HEK293 (cell line): ENCODE data around the gene YWHAE.

ENCODE experiments used
- CTCF ChIA-PET: fragments of 350-600 bp; formaldehyde crosslinking; extraction: SDS; loops from one replicate; lab custom pipeline; 2021; ENCODE audit warnings: antibody characterized with exemption; lab: Yijun Ruan, JAX
- POLR2A ChIA-PET: fragments of 300-600 bp; formaldehyde crosslinking; extraction: SDS; loops from one replicate; lab custom pipeline; 2020; ENCODE audit warnings: antibody characterized with exemption, inconsistent platforms; lab: Yijun Ruan, JAX
- H3K27ac ChIP-seq: fragments of 200-500 bp; sonication (Bioruptor generic); 2 replicates; pipeline ENCODE4 v1.5.1; 2014; ENCODE audit warnings: low read depth, low read length, control low read depth, inconsistent platforms; ENCODE audit errors: extremely low read depth
- H3K36me3 ChIP-seq, 2 experiments: fragments of 200-500 bp in 1 of 2; sonication (Bioruptor generic) in 1 of 2; 1 replicate in 1 of 2; 2 replicates in 1 of 2; pipeline ENCODE4 v1.5.1; 2014 to 2017; ENCODE audit warnings: inconsistent platforms in 2 of 2, low read length in 2 of 2; ENCODE audit not compliant: control insufficient read depth in 2 of 2, insufficient read depth in 1 of 2
- H3K4me1 ChIP-seq: fragments of 200-500 bp; sonication (Bioruptor generic); 2 replicates; pipeline ENCODE4 v1.5.1; 2014; ENCODE audit warnings: mild to moderate bottlenecking, low read length, inconsistent platforms; ENCODE audit not compliant: control insufficient read depth, insufficient read depth
- H3K4me3 ChIP-seq: 2 replicates; pipeline ENCODE4 v1.5.1; 2011; ENCODE audit warnings: low read depth, mild to moderate bottlenecking, control low read depth, low read length, moderate library complexity
- H3K9me3 ChIP-seq: fragments of 200-500 bp; sonication (Bioruptor generic); 2 replicates; pipeline ENCODE4 v1.5.1; 2014; ENCODE audit warnings: low read depth, low read length, inconsistent platforms; ENCODE audit not compliant: control insufficient read depth, insufficient read depth
- BCL6B ChIP-seq: fragments of 450-650 bp; formaldehyde crosslinking; IDR thresholded peaks from 2 replicates; pipeline ENCODE4 v1.5.1; 2017; ENCODE audit warnings: missing biosample characterization, missing genetic modification characterization
- MYNN ChIP-seq: fragments of 450-650 bp; formaldehyde crosslinking; IDR thresholded peaks from 2 replicates; pipeline ENCODE4 v1.5.1; 2016; ENCODE audit warnings: missing biosample characterization, missing genetic modification characterization, borderline replicate concordance
- PATZ1 ChIP-seq: fragments of 450-650 bp; formaldehyde crosslinking; IDR thresholded peaks from 2 replicates; pipeline ENCODE4 v1.5.1; 2016; ENCODE audit warnings: missing biosample characterization, missing genetic modification characterization
- SCRT2 ChIP-seq: fragments of 450-650 bp; formaldehyde crosslinking; IDR thresholded peaks from 2 replicates; pipeline ENCODE4 v1.5.1; 2016; ENCODE audit warnings: missing biosample characterization, missing genetic modification characterization
- ZBTB17 ChIP-seq: fragments of 450-650 bp; formaldehyde crosslinking; IDR thresholded peaks from 2 replicates; pipeline ENCODE4 v1.5.1; 2016; ENCODE audit warnings: missing biosample characterization, missing genetic modification characterization
- ZBTB20 ChIP-seq: fragments of 450-650 bp; formaldehyde crosslinking; IDR thresholded peaks from 2 replicates; pipeline ENCODE4 v1.5.1; 2016; ENCODE audit warnings: missing biosample characterization, missing genetic modification characterization
- ZNF2 ChIP-seq: fragments of 450-650 bp; formaldehyde crosslinking; IDR thresholded peaks from 2 replicates; pipeline ENCODE4 v1.5.1; 2016; ENCODE audit warnings: missing biosample characterization, missing genetic modification characterization
- ZNF311 ChIP-seq: fragments of 450-650 bp; formaldehyde crosslinking; IDR thresholded peaks from 2 replicates; pipeline ENCODE4 v1.5.1; 2017; ENCODE audit warnings: missing biosample characterization, missing genetic modification characterization, borderline replicate concordance
- ZNF433 ChIP-seq: fragments of 450-650 bp; formaldehyde crosslinking; IDR thresholded peaks from 2 replicates; pipeline ENCODE4 v1.5.1; 2016; ENCODE audit warnings: missing biosample characterization, missing genetic modification characterization, low read depth
- ZNF449 ChIP-seq: fragments of 450-650 bp; formaldehyde crosslinking; IDR thresholded peaks from 2 replicates; pipeline ENCODE4 v1.5.1; 2017; ENCODE audit warnings: missing biosample characterization, mild to moderate bottlenecking, missing genetic modification characterization, moderate library complexity
- ZNF792 ChIP-seq: fragments of 450-650 bp; formaldehyde crosslinking; IDR thresholded peaks from 2 replicates; pipeline ENCODE4 v1.5.1; 2016; ENCODE audit warnings: missing biosample characterization, missing genetic modification characterization
- TF ChIP-seq, protein P1 (sequence below): fragments of 450-650 bp; formaldehyde crosslinking; IDR thresholded peaks from 2 replicates; pipeline ENCODE4 v1.5.1; 2016; ENCODE audit warnings: missing biosample characterization, missing genetic modification characterization
- TF ChIP-seq, protein P2 (sequence below): sonication (generic); formaldehyde crosslinking; IDR thresholded peaks from 2 replicates; pipeline ENCODE4 v1.8.1; 2022; ENCODE audit warnings: mild to moderate bottlenecking, moderate library complexity, missing genetic modification reagents

YWHAE gene

GRCh38 chr17:1399679-1400512 lies at the start of gene YWHAE (continued):
- TF ChIP-seq, protein P1, sequence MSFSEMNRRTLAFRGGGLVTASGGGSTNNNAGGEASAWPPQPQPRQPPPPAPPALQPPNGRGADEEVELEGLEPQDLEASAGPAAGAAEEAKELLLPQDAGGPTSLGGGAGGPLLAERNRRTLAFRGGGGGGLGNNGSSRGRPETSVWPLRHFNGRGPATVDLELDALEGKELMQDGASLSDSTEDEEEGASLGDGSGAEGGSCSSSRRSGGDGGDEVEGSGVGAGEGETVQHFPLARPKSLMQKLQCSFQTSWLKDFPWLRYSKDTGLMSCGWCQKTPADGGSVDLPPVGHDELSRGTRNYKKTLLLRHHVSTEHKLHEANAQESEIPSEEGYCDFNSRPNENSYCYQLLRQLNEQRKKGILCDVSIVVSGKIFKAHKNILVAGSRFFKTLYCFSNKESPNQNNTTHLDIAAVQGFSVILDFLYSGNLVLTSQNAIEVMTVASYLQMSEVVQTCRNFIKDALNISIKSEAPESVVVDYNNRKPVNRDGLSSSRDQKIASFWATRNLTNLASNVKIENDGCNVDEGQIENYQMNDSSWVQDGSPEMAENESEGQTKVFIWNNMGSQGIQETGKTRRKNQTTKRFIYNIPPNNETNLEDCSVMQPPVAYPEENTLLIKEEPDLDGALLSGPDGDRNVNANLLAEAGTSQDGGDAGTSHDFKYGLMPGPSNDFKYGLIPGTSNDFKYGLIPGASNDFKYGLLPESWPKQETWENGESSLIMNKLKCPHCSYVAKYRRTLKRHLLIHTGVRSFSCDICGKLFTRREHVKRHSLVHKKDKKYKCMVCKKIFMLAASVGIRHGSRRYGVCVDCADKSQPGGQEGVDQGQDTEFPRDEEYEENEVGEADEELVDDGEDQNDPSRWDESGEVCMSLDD (tag by site-specific recombination), result peak; percentile 96
- TF ChIP-seq ZBTB20 (tag by site-specific recombination), result peak; percentile 96
- TF ChIP-seq ZNF311 (tag by site-specific recombination), result no peak
- TF ChIP-seq SCRT2 (tag by site-specific recombination), result peak; percentile 50
- peak; percentile 99 for TF ChIP-seq MYNN
- peak; percentile 98 for TF ChIP-seq ZBTB17 (tag by site-specific recombination)
- TF ChIP-seq ZNF433, result no peak
- TF ChIP-seq ZNF2, result peak; percentile 92
- TF ChIP-seq PATZ1 (tag by site-specific recombination), result peak; percentile 95
- no peak for TF ChIP-seq BCL6B
- TF ChIP-seq, protein P2, sequence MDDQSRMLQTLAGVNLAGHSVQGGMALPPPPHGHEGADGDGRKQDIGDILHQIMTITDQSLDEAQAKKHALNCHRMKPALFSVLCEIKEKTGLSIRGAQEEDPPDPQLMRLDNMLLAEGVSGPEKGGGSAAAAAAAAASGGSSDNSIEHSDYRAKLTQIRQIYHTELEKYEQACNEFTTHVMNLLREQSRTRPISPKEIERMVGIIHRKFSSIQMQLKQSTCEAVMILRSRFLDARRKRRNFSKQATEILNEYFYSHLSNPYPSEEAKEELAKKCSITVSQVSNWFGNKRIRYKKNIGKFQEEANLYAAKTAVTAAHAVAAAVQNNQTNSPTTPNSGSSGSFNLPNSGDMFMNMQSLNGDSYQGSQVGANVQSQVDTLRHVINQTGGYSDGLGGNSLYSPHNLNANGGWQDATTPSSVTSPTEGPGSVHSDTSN (CRISPR knock-in tag), result peak; percentile 72

DNA sequence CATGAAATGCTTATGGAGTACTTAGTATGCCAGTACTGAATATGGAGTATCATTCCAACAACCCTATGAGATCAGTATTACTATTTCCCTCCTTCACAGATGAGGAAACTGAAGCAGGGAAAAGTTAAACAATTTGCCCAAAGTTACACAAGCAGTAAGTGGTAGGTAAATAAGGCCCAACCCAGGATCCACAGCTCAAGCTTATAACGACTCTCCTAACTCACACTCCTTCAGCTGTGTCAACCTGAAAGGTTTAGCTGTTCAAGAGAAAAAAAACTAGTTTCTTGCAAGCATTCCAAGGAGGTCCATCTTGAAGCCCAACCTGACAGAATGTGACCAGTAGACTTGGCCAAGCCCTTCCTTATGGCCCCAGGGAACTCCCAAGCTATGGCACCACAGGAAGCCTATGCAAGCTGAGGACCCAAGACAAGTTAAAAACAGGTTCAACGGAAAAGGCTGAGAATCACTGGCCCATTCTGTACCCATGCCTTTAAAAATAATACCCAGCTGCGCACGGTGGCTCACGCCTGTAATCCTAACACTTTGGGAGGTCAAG lies 49.5 kb upstream of the YWHAE start:
- TF ChIP-seq ZNF792 (tag by site-specific recombination) (no peak), ZNF449 (tag by site-specific recombination) (peak; percentile 70; the same call in 1 of the 2 replicates)
- ChIA-PET POLR2A (interaction anchor here (1.0 kb wide), 1 partner anchor 12 kb away, joined by 3 read pairs; no protein-coding TSS in a partner anchor), CTCF (interaction anchor here (0.6 to 1.2 kb wide), 2 partner anchors 9 to 84 kb away, joined by 3 read pairs; no protein-coding TSS in a partner anchor)
- no peak overlapping the region for H3K4me3 ChIP-seq
- peaks cover 6% of the 10 kb centered on the region for H3K4me1 ChIP-seq
- no peak overlapping the region for H3K27ac ChIP-seq
- H3K9me3 ChIP-seq, result no peaks in the 10 kb centered on the region
- H3K36me3 ChIP-seq, result peaks cover 17 to 31% of the 10 kb centered on the region in 2 experiments
